Stimulated activated CD4-positive, alpha-beta T cell treated with anti-CD3 and anti-CD28 coated beads, TNF-alpha, amount 100 ng/mL, for 48 hours (primary cell): ENCODE measurements around the gene CCDC9B.

Experiments used
- DNase-seq, 3 donors: peaks; one replicate each; pipeline ENCODE4 v3.0.0-alpha.2; 2020; ENCODE audit warnings: low read depth in 3 of 3

The CCDC9B gene

GRCh38 chr15:40331026-40331425, 9.7 kb downstream of the CCDC9B start:
- no peak for DNase-seq

- DNase-seq: no peak
Observed at GRCh38 chr15:40330368-40330836, 10.3 kb downstream of the CCDC9B start.

DNA sequence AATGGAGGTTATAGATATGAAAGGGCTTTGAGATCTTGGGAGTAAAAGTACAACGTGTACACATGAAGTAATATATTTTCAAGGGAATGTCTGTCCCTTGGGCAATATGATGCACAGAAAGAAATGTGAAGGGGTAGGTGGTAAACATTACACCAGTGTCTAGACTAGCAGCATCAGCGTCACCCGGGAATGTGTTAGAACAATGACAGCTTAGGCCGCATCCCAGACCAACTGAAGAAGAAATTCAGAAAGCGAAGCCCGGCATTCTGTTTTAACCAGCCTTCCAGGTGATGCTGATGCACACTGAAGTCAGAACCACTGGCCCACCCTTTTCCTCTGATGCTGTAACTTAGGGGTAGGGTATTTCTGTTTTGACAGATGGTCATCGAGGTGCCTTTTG, 10.9 kb downstream of the CCDC9B start:
- DNase-seq: no peak

GRCh38 chr15:40328751-40329150, 12.0 kb downstream of the CCDC9B start:
- no peak for DNase-seq

DNA sequence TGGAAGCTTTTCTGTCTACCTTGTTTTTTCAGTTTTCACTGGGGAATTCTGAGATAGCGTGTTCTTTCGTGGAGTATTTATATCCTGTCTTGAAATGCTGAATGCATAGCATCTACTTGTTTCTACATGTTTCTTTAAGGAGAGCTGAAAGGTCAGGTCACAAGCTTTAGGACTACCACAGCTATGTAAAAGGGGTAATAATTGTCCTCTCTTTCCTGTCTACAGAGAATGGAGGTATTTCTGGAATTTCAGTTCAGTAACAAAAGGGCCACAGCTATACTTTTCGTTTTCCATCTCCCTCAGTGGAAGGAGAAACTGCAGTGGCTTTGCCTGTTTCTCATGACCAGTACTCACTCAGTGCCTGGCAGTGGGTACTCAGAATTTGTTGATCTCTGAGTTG, 12.6 kb downstream of the CCDC9B start:
- no peak for DNase-seq

DNA sequence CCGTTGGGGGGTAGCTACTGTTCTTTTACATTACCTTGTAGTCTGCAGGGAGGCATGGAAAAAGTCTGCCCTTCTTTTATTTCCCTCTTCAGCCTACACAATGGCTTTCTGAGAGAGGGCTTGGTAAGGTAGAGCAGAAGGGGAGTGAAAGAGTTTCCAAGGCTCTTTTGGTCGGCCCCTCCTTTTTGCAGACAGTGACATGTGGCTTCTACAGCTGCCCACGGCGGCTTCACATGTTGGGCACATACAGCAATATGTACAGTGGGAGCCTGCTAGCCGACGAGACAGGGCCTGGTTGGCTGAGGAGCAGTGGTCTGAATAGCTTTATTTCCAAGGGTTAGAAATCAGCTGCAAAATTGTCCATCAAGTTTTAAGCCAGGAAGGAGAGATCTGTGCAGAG, 13.3 kb downstream of the CCDC9B start:
- no peak for DNase-seq

- no peak for DNase-seq
Observed at GRCh38 chr15:40325700-40326099, 15.0 kb downstream of the CCDC9B start.

DNA sequence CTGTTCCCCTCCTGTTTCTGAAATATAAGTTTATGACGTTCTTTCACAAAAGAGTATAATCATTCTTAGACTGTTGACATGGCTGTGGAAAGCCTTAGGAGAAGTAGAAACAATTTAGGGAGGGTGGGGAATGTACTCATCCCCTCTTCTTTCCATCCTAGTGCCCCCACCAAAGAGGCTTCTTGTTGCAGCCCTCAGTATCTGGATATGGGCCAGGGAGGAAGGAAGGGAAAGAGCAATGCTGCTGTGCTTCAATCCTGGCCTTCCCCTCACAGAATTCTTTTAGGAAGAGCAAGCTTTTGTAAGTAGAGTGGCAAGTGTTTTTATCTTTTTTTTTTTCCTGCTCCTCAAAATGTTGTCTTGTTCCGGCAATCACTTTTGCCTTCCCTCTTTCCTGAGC, 15.6 kb downstream of the CCDC9B start:
- DNase-seq: no peak

DNA sequence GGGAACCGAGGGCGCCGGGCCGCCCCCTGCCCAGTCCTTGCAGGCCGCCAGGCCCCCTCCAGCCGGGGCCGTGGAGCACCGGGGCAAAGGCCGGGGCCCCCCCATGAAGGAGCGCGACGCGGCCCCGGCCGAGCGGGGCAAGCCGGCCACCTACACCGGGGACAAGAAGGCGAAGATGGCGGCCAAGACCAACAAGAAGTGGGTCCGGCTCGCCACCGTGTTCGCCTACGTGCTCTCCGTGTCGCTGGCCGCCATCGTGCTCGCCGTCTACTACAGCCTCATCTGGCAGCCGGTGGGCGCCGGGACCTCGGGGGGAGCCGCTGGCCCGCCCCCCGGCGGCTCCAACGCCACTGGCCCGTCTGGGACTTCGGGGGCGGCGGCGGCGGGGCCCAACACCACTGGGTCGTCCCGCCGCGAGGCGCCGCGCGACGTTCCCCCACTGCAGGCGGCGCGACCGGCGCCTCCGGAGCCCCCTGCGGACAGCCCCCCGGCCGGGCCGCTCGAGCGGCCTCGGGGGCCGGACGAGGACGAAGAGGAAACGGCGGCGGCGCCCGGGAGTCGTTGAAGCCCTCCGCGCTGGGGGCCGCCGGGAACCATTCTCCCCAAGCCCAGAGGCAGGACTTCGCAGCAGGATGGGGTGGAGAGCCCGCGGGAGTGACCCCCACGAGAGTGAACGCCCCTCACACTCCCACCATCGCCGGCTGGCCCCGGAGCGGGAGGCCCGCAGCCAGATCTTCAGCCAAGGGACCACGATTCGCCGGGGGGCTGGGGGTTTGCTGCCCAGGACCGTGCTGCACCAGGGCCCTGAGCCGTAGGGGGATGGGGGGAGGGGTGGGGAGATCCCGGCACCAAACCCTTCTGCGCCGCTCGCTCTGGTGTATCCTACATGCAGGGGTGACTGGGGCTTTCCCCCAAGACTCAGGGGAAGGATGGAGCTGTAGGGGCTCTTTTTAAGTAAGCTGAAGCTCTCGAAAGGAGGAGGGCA, 16.5 kb downstream of the CCDC9B start:
- no peak for DNase-seq

GRCh38 chr15:40323239-40323952, 17.3 kb downstream of the CCDC9B start, which contains the start of gene INAFM2:
INAFM2 (plus strand) TSS chr15:40323692; CDS start chr15:40324056, 364 bp downstream.
- peak; percentile 67 to 82 (median 76) for DNase-seq

DNA sequence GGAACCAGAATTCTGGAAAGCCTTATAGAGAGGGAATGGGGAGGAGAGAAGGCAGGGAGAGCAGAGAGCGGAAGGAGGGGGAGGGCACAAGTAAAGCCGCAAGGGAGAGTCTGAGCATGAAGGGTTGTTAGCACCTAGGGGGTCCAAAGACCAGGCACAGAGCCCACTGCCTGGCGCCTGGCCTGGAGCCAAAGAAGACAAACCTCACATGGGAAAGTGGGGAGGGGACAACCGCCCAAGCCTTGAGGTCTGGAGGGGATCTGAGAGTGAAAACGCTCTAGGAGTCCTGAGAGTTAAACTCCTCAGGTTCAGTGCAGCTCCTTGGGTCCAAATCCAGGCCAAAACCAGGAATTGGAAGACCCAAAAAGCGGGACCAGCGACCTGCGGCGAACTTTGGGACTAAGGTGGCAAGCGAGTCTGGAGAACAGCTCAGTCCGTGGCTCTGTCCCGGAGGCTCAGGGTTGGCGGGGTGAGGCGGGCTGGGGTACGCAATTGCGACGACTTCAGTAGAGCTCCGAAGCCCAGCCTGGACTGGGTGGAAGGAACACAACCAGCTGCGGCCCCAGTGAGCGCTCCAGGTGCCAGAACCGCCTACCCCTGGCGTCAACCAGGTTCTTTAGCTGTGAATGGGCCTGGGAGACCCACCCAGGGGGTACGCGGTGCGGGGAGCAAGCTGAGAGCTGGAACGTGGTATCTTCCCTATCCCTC, 18.1 kb downstream of the CCDC9B start:
- DNase-seq: no peak

GRCh38 chr15:40320931-40321371, 19.8 kb downstream of the CCDC9B start:
- no peak for DNase-seq

- no peak for DNase-seq
Observed at GRCh38 chr15:40320409-40320808, 20.3 kb downstream of the CCDC9B start.

GRCh38 chr15:40317580-40317979, 23.2 kb downstream of the CCDC9B start:
- no peak for DNase-seq

DNA sequence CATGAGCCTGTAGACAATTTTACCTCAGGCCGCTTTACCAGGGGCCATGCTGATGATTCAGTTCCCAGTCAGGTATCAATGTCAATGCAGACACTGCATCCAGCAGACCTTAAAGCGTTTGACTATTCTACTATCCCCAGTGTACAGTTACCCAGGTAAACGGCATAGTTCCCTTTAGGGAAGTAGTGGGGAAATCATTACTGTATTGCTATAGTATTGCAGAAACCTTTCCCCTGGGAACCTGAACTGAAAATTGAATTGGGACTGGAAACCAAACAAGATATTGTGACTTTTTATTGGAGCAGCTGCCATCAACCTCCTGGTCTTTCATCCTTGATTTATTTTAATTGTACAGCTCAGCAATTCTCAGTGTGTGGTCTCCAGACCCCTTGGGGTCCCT, 23.8 kb downstream of the CCDC9B start:
- no peak for DNase-seq

DNA sequence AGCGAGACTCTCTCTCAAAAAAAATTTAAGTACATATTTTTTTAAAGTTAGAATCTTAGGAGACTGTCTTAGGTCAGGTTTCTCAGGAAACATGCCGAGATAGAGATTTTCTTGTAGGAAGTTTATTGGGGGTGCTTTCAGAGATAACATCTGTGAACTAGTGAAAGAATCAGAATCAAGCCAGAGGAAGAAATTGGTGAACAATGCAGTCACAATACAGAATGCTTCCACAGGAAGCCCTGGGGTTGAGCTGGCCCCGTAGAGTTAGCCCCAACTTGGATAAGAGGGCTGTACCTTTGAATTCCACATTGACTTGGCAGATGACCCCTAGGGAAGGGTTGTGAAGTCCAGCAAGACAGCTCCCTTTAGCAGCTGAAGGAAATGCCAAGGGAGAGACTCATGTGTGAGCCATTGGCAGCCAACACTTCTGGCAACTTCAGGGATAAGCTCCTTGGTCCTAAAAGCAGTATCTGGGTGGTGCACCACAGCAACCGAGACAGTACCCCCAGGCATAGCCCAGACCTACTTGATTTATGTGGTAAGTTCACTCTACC, 25.9 kb downstream of the CCDC9B start:
- DNase-seq: no peak

- no peak for DNase-seq
Observed at GRCh38 chr15:40313531-40314398, 27.0 kb downstream of the CCDC9B start.

DNA sequence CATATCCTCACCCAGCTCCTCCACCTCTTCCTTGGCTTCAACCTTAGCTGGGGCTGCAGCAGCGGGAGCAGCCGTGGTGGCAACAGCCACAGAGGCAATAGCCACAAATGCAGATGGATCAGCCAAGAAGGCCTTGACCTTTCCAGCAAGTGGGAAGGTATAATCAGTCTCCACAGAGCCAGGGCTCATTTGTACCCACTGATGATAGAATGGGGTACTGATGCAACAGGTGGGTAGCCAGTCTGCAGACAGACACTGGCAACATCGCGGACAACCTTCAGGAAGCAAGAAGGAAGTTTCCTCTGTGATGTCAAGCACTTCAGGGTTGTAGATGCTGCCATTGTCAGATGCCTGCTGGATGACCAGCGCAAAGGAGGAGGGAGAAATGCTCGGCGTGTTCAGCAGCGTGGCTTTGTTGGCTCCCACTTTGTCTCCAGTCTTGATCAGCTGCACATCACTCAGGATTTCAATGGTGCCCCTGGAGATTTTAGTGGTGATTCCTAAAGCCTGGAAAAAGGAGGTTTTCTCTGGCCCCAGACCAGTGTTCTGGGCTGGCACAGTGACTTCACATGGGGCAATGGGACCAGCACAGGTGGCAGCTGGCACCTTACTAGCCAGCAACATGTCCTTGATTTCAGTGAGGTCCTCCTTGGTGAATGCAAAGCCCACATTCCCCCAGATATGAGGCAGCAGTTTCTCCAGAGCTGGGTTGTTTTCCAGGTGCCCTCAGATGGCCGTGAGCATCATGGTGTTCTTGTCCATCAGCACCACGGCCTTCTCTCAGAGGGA, 28.2 kb downstream of the CCDC9B start:
- no peak for DNase-seq

- DNase-seq: no peak
Observed at GRCh38 chr15:40310993-40311392, 29.7 kb downstream of the CCDC9B start.
